Hepatocyte (in vitro differentiated cells): ENCODE data around the gene FAM217A. TPM values are rescaled to one million over a fixed set of nuclear protein-coding genes. Genes with fewer than 3 reads are reported as not detected.

ENCODE experiments used
- DNase-seq: peaks from one replicate; pipeline ENCODE4 v3.0.0-alpha.2; 2016; ENCODE audit warnings: low spot score
- H2AFZ ChIP-seq: fragments of 200-600 bp; sonication (generic); 2 replicates; pipeline ENCODE4 v1.6.0; 2016; ENCODE audit warnings: antibody characterized with exemption, mild to moderate bottlenecking
- H3K27ac ChIP-seq: fragments of 200-600 bp; sonication (generic); 2 replicates; pipeline ENCODE4 v1.5.1; 2016; ENCODE audit warnings: mild to moderate bottlenecking
- H3K27me3 ChIP-seq: fragments of 200-600 bp; sonication (generic); 2 replicates; pipeline ENCODE4 v1.6.1; 2016
- H3K36me3 ChIP-seq: fragments of 200-600 bp; sonication (generic); replicated peaks from 2 replicates; pipeline ENCODE4 v1.5.1; 2016; ENCODE audit warnings: low read depth; ENCODE audit not compliant: insufficient read depth
- H3K4me1 ChIP-seq: fragments of 200-600 bp; sonication (generic); 2 replicates; pipeline ENCODE4 v1.5.1; 2016; ENCODE audit warnings: mild to moderate bottlenecking, moderate library complexity; ENCODE audit not compliant: insufficient read depth
- H3K4me2 ChIP-seq: fragments of 200-600 bp; sonication (generic); 2 replicates; pipeline ENCODE4 v1.6.0; 2016
- H3K4me3 ChIP-seq: fragments of 200-600 bp; sonication (generic); 2 replicates; pipeline ENCODE4 v1.5.1; 2016; ENCODE audit warnings: mild to moderate bottlenecking
- H3K79me2 ChIP-seq: fragments of 200-600 bp; sonication (generic); 2 replicates; pipeline ENCODE4 v1.6.0; 2017; ENCODE audit warnings: mild to moderate bottlenecking
- H3K9me2 ChIP-seq: fragments of 200-600 bp; sonication (generic); replicated peaks from 2 replicates; pipeline ENCODE4 v1.6.0; 2017; ENCODE audit warnings: mild to moderate bottlenecking; ENCODE audit not compliant: insufficient read depth
- H3K9me3 ChIP-seq: fragments of 200-600 bp; sonication (generic); 2 replicates; pipeline ENCODE4 v1.5.1; 2016; ENCODE audit warnings: low read depth, mild to moderate bottlenecking
- H4K20me1 ChIP-seq: fragments of 200-600 bp; sonication (generic); 2 replicates; pipeline ENCODE4 v1.6.0; 2016; ENCODE audit warnings: mild to moderate bottlenecking; ENCODE audit not compliant: insufficient read depth, poor library complexity, severe bottlenecking
- EZH2 ChIP-seq: fragments of 200-600 bp; sonication (generic); IDR thresholded peaks from 2 replicates; pipeline ENCODE4 v1.6.1; 2016; ENCODE audit warnings: antibody characterized with exemption, mild to moderate bottlenecking, borderline replicate concordance
- EZH2phosphoT487 ChIP-seq: fragments of 200-600 bp; sonication (generic); IDR thresholded peaks from one replicate; pipeline ENCODE4 v1.6.1; 2018; ENCODE audit warnings: antibody characterized with exemption, mild to moderate bottlenecking, low read depth, moderate library complexity; ENCODE audit not compliant: unreplicated experiment, severe bottlenecking
- WGBS: methylation state at CpG from one replicate; pipeline ENCODE4 v1.1.6; 2016; ENCODE audit warnings: low lambda C conversion rate; ENCODE audit errors: missing lambda C conversion rate; 5-methylcytosine and 5-hydroxymethylcytosine counted together
- polyA plus RNA-seq: library from polyadenylated mRNA; unstranded; fragments of >200 nt; fragmentation: Nextera tagmentation; extraction: Ambion mirVana; gene quantifications from 2 replicates; pipeline ENCODE4 v1.2.1, GENCODE V29; 2016
- total RNA-seq: library from RNA; depleted of rRNA; stranded (reverse); fragments of >200 nt; gene quantifications from 2 replicates; pipeline ENCODE4 v1.2.3, GENCODE V29; 2014
- TF ChIP-seq, protein P1 (sequence below): fragments of 200-600 bp; sonication (generic); IDR thresholded peaks from 2 replicates; pipeline ENCODE4 v1.5.1; 2016; ENCODE audit warnings: antibody characterized with exemption, mild to moderate bottlenecking; ENCODE audit not compliant: poor library complexity

FAM217A gene
- total and polyA plus RNA-seq, 2 experiments from 2014 or later, result not detected

DNA sequence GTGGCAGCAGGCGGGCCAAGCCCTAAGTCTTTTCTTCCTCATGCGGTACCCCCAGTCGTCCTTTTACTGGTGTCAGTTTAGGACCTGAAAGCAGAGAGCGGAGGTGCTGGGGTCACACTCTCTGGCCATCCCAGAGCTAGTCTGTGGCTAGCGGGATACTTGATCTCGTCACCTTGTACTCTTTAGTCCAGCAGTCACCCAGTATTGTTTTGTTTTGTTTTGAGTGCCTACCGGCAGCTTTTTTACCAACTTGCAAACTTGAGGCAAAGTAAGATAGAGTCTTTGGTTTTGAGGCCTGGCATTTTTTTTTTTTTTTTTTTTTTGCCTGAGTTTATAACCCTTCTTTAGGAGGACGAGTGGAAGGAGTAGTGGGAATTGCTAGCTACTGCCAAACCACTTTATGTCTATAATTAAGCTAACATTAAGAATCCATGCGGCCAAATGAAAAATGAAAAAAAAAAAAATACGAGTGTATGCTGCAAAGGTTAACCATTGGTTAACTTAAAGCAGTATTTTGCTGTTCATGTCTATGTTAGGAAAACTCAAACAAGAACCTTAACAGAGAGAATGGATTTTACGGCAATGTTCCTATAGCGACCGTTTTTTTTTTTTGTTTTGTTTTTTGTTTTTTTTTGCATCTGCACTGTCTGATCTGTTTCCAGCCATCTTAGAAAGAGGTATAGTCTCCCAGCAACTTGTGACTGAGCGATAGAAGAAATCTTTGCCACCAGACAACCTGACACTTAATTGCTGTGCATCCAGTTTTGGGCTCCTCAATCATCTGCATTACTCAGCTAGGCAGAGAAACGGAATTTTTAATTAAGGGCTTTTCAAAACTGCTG, 56.9 kb downstream of the FAM217A start:
- WGBS, result 5% methylated on average over 15 of the region's 15 CpGs
- Histone ChIP-seq H3K79me2 (peaks cover 76% of the 10 kb centered on the region), H4K20me1 (peaks cover 48% of the 10 kb centered on the region), H3K4me2 (peak overlapping the region; percentile 83), H3K27me3 (no peaks in the 10 kb centered on the region), H3K27ac (peak overlapping the region; percentile 98), H3K9me3 (no peaks in the 10 kb centered on the region), H3K9me2 (no peaks in the 10 kb centered on the region), H3K36me3 (no peaks in the 10 kb centered on the region), H3K4me3 (peak overlapping the region; percentile 56), H2AFZ (peak overlapping the region; percentile 67), H3K4me1 (peaks cover 24% of the 10 kb centered on the region)
- no peak for DNase-seq
- TF ChIP-seq EZH2phosphoT487 (no peak), EZH2 (no peak)
- TF ChIP-seq, protein P1, sequence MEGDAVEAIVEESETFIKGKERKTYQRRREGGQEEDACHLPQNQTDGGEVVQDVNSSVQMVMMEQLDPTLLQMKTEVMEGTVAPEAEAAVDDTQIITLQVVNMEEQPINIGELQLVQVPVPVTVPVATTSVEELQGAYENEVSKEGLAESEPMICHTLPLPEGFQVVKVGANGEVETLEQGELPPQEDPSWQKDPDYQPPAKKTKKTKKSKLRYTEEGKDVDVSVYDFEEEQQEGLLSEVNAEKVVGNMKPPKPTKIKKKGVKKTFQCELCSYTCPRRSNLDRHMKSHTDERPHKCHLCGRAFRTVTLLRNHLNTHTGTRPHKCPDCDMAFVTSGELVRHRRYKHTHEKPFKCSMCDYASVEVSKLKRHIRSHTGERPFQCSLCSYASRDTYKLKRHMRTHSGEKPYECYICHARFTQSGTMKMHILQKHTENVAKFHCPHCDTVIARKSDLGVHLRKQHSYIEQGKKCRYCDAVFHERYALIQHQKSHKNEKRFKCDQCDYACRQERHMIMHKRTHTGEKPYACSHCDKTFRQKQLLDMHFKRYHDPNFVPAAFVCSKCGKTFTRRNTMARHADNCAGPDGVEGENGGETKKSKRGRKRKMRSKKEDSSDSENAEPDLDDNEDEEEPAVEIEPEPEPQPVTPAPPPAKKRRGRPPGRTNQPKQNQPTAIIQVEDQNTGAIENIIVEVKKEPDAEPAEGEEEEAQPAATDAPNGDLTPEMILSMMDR, result no peak

DNA sequence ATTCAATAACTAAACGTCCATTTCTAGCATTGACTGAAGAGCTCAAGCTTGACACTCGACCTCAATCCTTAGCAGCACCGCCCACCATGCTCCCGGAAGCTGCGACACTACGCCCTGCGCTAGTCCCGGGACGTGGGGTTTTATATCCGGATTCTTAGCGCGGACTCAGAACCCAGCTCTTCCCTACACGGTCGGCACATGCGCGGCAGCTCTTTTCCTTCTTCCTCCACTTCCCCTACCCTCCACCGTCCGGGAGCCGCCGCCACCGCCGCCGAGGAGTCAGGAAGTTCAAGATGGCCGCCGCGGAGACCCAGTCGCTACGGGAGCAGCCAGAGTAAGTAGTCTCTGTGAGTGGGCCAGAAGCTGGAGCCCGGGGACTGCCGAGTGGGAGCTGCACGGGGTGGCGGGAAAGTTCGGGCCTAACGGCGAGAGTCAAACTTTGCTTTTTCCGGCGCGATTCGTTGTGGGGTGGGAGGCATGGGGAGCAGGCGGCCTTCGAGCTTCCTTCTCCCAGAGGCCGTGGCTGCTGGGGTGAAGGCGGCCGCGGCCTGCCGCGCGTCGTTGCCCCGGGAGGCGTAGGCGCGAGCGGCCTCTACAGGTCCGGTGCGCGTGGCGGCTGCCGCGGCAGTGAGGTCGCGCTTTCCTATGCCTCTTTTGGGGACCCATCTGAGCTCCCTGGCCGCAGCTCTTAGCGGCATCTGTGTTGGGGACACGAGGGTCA, 57.6 kb downstream of the FAM217A start:
- H3K79me2 ChIP-seq, result peaks cover 76% of the 10 kb centered on the region
- H3K27ac ChIP-seq, result peak overlapping the region; percentile 98
- peak; percentile 97 for DNase-seq
- H2AFZ ChIP-seq, result peak overlapping the region; percentile 87
- H3K9me2 ChIP-seq, result no peaks in the 10 kb centered on the region
- H4K20me1 ChIP-seq, result peaks cover 40% of the 10 kb centered on the region
- no peaks in the 10 kb centered on the region for H3K27me3 ChIP-seq
- WGBS, result under 1% methylated on average over 57 of the region's 65 CpGs
- H3K4me2 ChIP-seq, result peak overlapping the region; percentile 83
- H3K4me3 ChIP-seq, result peak overlapping the region; percentile 56
- no peaks in the 10 kb centered on the region for H3K9me3 ChIP-seq
- no peaks in the 10 kb centered on the region for H3K36me3 ChIP-seq
- no peak for TF ChIP-seq EZH2phosphoT487
- no peak for TF ChIP-seq EZH2
- TF ChIP-seq, protein P1, result peak; percentile 39
- H3K4me1 ChIP-seq, result peaks cover 28% of the 10 kb centered on the region

DNA sequence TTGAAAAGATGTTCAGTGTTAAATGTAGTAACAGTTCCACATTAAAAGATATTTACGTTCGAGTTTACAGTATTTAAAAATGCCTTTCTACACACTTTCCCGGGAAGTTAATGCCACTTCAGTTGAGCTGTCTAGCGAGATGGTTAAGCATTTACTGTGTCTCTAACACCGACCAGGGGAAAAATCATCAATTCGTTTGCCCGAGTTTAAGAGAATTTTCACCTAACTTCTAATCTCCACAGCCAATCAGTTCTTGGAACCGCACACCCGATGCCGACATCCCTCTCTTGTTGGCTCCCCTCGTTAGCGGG, 58.2 kb downstream of the FAM217A start:
- no peaks in the 10 kb centered on the region for H3K27me3 ChIP-seq
- peak overlapping the region; percentile 87 for H2AFZ ChIP-seq
- H3K36me3 ChIP-seq, result no peaks in the 10 kb centered on the region
- WGBS, result 2% methylated on average over 12 of the region's 12 CpGs
- TF ChIP-seq EZH2phosphoT487, result no peak
- TF ChIP-seq, protein P1, result no peak
- TF ChIP-seq EZH2, result no peak
- no peaks in the 10 kb centered on the region for H3K9me3 ChIP-seq
- H4K20me1 ChIP-seq, result peaks cover 38% of the 10 kb centered on the region
- H3K9me2 ChIP-seq, result no peaks in the 10 kb centered on the region
- H3K27ac ChIP-seq, result peak overlapping the region; percentile 98
- peak overlapping the region; percentile 44 for H3K4me3 ChIP-seq
- peaks cover 33% of the 10 kb centered on the region for H3K4me1 ChIP-seq
- no peak for DNase-seq
- peaks cover 76% of the 10 kb centered on the region for H3K79me2 ChIP-seq
- H3K4me2 ChIP-seq, result peak overlapping the region; percentile 75
